Parathyroid adenoma (tissue), 2 donors: ENCODE measurements around the gene SIGLEC10.

Source experiments
- H2AFZ ChIP-seq: fragments of 300-600 bp; sonication (generic); one replicate; pipeline ENCODE4 v1.7.0; 2017; ENCODE audit warnings: antibody characterized with exemption, mild to moderate bottlenecking
- H3K27ac ChIP-seq: fragments of 300-600 bp; sonication (generic); one replicate; pipeline ENCODE4 v1.7.0; 2017
- H3K27me3 ChIP-seq: fragments of 300-600 bp; sonication (generic); one replicate; pipeline ENCODE4 v1.7.0; 2017; ENCODE audit warnings: low read length; ENCODE audit not compliant: control insufficient read depth, insufficient read depth
- H3K36me3 ChIP-seq: fragments of 300-600 bp; sonication (generic); one replicate; pipeline ENCODE4 v1.7.0; 2017; ENCODE audit warnings: low read length; ENCODE audit not compliant: control insufficient read depth, insufficient read depth
- H3K4me1 ChIP-seq: fragments of 300-600 bp; sonication (generic); one replicate; pipeline ENCODE4 v1.7.0; 2017; ENCODE audit warnings: control low read depth
- H3K4me2 ChIP-seq: fragments of 300-600 bp; sonication (generic); one replicate; pipeline ENCODE4 v1.7.0; 2017; ENCODE audit warnings: low read length
- H3K4me3 ChIP-seq: fragments of 300-600 bp; sonication (generic); one replicate; pipeline ENCODE4 v1.7.0; 2017; ENCODE audit warnings: low read depth, low read length
- H3K79me2 ChIP-seq: fragments of 300-600 bp; sonication (generic); one replicate; pipeline ENCODE4 v1.7.0; 2017; ENCODE audit warnings: control low read depth
- H3K9ac ChIP-seq: fragments of 300-600 bp; sonication (generic); one replicate; pipeline ENCODE4 v1.7.0; 2017; ENCODE audit warnings: mild to moderate bottlenecking
- H3K9me3 ChIP-seq: fragments of 300-600 bp; sonication (generic); one replicate; pipeline ENCODE4 v1.7.0; 2017; ENCODE audit warnings: low read length; ENCODE audit not compliant: control insufficient read depth
- TF ChIP-seq, protein P1 (sequence below): fragments of 300-600 bp; sonication (generic); IDR thresholded peaks from one replicate; pipeline ENCODE4 v1.7.0; 2017; ENCODE audit warnings: antibody characterized with exemption, mild to moderate bottlenecking
- donor health status: primary hyperparathyroidism.

The SIGLEC10 gene

DNA sequence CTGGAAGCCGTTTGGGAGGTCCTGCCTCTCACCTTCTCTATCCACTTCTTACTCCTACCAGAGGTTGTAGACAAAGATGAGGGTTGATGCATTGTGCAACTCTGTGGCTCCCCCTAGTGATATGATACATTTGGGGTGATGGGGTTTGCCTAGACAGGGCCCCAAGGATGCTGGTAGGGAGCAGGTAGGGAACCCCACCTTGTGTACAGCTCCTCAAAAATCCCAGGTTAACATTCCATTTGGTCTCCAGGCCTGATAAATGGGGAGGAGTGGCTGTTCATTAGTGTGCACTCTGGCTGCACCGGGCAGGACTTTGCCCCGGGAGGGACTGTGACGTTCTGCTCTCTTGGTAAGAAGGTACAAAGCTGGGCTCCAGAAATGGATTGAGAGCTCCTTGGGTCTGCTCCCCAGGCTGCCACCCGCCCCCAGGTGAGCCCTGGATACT lies 21.6 kb upstream of the SIGLEC10 start:
- no peak overlapping the region for H3K27ac ChIP-seq
- H3K4me1 ChIP-seq: no peaks in the 10 kb centered on the region
- no peak overlapping the region for H2AFZ ChIP-seq
- no peak overlapping the region for H3K4me2 ChIP-seq
- no peak overlapping the region for H3K4me3 ChIP-seq
- H3K36me3 ChIP-seq: no peaks in the 10 kb centered on the region
- no peaks in the 10 kb centered on the region for H3K79me2 ChIP-seq
- no peaks in the 10 kb centered on the region for H3K9me3 ChIP-seq
- no peak overlapping the region for H3K9ac ChIP-seq
- no peaks in the 10 kb centered on the region for H3K27me3 ChIP-seq
- TF ChIP-seq, protein P1, sequence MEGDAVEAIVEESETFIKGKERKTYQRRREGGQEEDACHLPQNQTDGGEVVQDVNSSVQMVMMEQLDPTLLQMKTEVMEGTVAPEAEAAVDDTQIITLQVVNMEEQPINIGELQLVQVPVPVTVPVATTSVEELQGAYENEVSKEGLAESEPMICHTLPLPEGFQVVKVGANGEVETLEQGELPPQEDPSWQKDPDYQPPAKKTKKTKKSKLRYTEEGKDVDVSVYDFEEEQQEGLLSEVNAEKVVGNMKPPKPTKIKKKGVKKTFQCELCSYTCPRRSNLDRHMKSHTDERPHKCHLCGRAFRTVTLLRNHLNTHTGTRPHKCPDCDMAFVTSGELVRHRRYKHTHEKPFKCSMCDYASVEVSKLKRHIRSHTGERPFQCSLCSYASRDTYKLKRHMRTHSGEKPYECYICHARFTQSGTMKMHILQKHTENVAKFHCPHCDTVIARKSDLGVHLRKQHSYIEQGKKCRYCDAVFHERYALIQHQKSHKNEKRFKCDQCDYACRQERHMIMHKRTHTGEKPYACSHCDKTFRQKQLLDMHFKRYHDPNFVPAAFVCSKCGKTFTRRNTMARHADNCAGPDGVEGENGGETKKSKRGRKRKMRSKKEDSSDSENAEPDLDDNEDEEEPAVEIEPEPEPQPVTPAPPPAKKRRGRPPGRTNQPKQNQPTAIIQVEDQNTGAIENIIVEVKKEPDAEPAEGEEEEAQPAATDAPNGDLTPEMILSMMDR: peak; percentile 33

DNA sequence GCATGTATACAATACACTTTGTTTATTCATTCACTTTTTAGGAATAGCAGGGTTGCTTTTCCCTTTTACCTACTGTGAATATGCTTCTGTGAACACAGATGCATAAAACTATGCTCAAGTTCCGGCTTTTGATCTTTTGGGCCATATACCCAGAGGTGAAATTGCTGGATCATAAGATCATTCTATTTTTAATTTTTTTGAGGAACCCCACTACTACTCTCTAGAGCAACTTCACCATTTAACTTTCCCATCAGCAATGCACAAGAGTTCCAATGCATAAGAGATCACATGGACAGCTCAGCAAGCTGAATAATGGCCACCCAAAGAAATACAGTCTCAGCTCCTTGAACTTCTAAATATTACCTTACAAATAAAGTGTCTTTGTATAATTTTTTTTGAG lies 17.0 kb upstream of the SIGLEC10 start:
- Histone ChIP-seq H3K4me3 (no peak overlapping the region), H3K4me2 (no peak overlapping the region), H3K79me2 (no peaks in the 10 kb centered on the region), H3K9me3 (no peaks in the 10 kb centered on the region), H3K27me3 (no peaks in the 10 kb centered on the region), H3K9ac (no peak overlapping the region), H3K36me3 (no peaks in the 10 kb centered on the region), H3K4me1 (no peaks in the 10 kb centered on the region), H3K27ac (no peak overlapping the region), H2AFZ (no peak overlapping the region)
- TF ChIP-seq, protein P1: no peak

DNA sequence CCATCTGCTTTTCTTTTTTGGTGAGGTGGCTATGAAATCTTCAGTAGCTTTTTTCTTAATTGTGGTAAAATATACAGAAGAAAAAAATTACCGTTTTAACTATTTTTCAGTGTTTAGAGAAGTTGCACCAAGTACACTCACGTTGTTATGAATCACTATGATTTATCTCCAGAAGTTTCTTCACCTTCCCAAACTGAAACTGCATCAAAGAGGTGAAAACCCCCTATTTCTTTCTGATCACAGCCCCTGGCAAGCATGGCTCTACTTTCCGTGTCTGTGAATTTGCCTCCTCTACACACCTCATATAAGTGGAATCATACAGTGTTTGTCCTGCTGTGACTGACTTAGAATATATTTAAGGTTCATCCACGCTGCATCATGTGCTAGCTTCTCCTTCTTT lies 15.6 kb upstream of the SIGLEC10 start:
- Histone ChIP-seq H3K36me3 (no peaks in the 10 kb centered on the region), H3K9me3 (no peaks in the 10 kb centered on the region), H3K4me1 (no peaks in the 10 kb centered on the region), H3K4me2 (no peak overlapping the region), H3K27ac (no peak overlapping the region), H3K4me3 (no peak overlapping the region), H3K79me2 (no peaks in the 10 kb centered on the region), H3K9ac (no peak overlapping the region), H3K27me3 (no peaks in the 10 kb centered on the region), H2AFZ (no peak overlapping the region)
- TF ChIP-seq, protein P1: no peak

DNA sequence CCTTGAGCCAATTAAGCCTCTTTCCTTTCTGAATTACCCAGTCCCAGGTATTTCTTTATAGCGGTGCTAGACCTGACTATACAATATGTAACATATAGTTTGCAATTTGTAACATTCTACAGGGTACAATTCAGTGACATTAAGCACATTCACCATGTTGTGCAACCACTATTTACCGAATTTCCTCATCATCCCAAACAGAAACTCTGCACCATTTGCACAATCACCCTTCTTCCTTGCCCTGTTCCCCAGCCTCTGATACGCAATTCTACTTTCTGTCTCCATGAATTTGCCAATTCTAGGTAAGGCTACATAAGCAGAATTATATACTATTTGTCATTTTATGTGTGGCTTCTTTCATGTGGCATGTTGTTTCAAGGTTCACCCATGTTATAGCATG lies 13.7 kb upstream of the SIGLEC10 start:
- H3K4me2 ChIP-seq: no peak overlapping the region
- H3K9ac ChIP-seq: no peak overlapping the region
- H3K36me3 ChIP-seq: no peaks in the 10 kb centered on the region
- H3K27me3 ChIP-seq: no peaks in the 10 kb centered on the region
- no peak overlapping the region for H3K27ac ChIP-seq
- no peak overlapping the region for H2AFZ ChIP-seq
- TF ChIP-seq, protein P1: no peak
- no peak overlapping the region for H3K4me3 ChIP-seq
- no peaks in the 10 kb centered on the region for H3K79me2 ChIP-seq
- H3K9me3 ChIP-seq: no peaks in the 10 kb centered on the region
- H3K4me1 ChIP-seq: no peaks in the 10 kb centered on the region

DNA sequence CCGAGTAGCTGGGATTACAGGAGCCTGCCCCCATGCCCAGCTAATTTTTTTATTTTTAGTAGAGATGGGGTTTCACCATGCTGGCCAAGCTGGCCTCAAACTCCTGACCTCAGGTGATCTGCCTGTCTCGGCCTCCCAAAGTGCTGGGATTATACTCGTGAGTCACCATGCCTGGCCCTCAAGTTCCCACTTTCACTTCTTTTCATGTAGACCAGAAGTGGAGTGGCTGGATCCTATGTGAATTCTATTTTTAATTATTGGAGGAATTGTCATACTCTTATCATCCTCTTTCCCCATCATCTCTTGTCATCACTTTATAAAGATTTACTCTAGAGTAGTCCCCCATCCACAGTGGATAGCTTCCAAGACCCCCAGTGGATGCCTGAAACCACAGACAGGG lies 12.8 kb upstream of the SIGLEC10 start:
- H3K79me2 ChIP-seq: no peaks in the 10 kb centered on the region
- TF ChIP-seq, protein P1: no peak
- H3K4me1 ChIP-seq: no peaks in the 10 kb centered on the region
- H3K9me3 ChIP-seq: no peaks in the 10 kb centered on the region
- H2AFZ ChIP-seq: no peak overlapping the region
- H3K4me2 ChIP-seq: no peak overlapping the region
- H3K9ac ChIP-seq: no peak overlapping the region
- no peaks in the 10 kb centered on the region for H3K27me3 ChIP-seq
- no peaks in the 10 kb centered on the region for H3K36me3 ChIP-seq
- no peak overlapping the region for H3K4me3 ChIP-seq
- H3K27ac ChIP-seq: no peak overlapping the region
